HepG2 (cell line): ENCODE results near the gene KIAA0232. TPM values are rescaled to one million over a fixed set of nuclear protein-coding genes. Genes with fewer than 3 reads are reported as not detected.

Experiments used
- AGO1 ChIP-seq: fragments of 200-400 bp; formaldehyde crosslinking; IDR thresholded peaks from 2 replicates; pipeline ENCODE4 v1.6.1; 2017; ENCODE audit warnings: mild to moderate bottlenecking, low read depth, low read length, moderate library complexity; ENCODE audit not compliant: poor library complexity, severe bottlenecking
- BCL6 ChIP-seq: IDR thresholded peaks from 2 replicates; pipeline ENCODE4 v1.6.1; 2016; ENCODE audit warnings: missing genetic modification reagents, missing compliant biosample characterization
- HOXA7 ChIP-seq: sonication (generic); formaldehyde crosslinking; IDR thresholded peaks from 2 replicates; pipeline ENCODE4 v1.8.1; 2022; ENCODE audit warnings: mild to moderate bottlenecking, missing genetic modification reagents, moderate library complexity
- KDM1A ChIP-seq: IDR thresholded peaks from 2 replicates; pipeline ENCODE4 v1.6.1; 2016; ENCODE audit warnings: missing compliant biosample characterization
- RXRB ChIP-seq: IDR thresholded peaks from 2 replicates; pipeline ENCODE4 v1.6.1; 2016; ENCODE audit warnings: borderline replicate concordance, missing genetic modification reagents, missing compliant biosample characterization
- SAFB2 ChIP-seq: sonication (generic); formaldehyde crosslinking; IDR thresholded peaks from 2 replicates; pipeline ENCODE4 v1.5.1; 2020; ENCODE audit warnings: missing genetic modification reagents, low read depth, mild to moderate bottlenecking, borderline replicate concordance
- SRSF1 ChIP-seq: fragments of 200-400 bp; formaldehyde crosslinking; optimal IDR thresholded peaks from 2 replicates; pipeline ENCODE3; 2017; ENCODE audit warnings: mild to moderate bottlenecking, low read depth, low read length, moderate library complexity
- ZBTB7B ChIP-seq: sonication (generic); formaldehyde crosslinking; IDR thresholded peaks from 2 replicates; pipeline ENCODE4 v1.4.0; 2020; ENCODE audit warnings: missing genetic modification reagents
- ZBTB8A ChIP-seq: sonication (generic); formaldehyde crosslinking; IDR thresholded peaks from 2 replicates; pipeline ENCODE4 v1.4.0; 2020; ENCODE audit warnings: mild to moderate bottlenecking, low read depth, missing genetic modification reagents, borderline replicate concordance
- ZFP37 ChIP-seq: sonication (generic); formaldehyde crosslinking; IDR thresholded peaks from 2 replicates; pipeline ENCODE4 v1.4.0; 2020; ENCODE audit warnings: missing genetic modification reagents, borderline replicate concordance
- ZNF333 ChIP-seq: sonication (generic); formaldehyde crosslinking; IDR thresholded peaks from 2 replicates; pipeline ENCODE4 v1.4.0; 2020; ENCODE audit warnings: mild to moderate bottlenecking, missing genetic modification reagents, borderline replicate concordance
- ZNF607 ChIP-seq: sonication (generic); formaldehyde crosslinking; IDR thresholded peaks from 2 replicates; pipeline ENCODE4 v1.5.1; 2020; ENCODE audit warnings: missing genetic modification reagents, mild to moderate bottlenecking, borderline replicate concordance
- ZNF720 ChIP-seq: sonication (generic); formaldehyde crosslinking; IDR thresholded peaks from 2 replicates; pipeline ENCODE4 v1.4.0; 2020; ENCODE audit warnings: missing genetic modification reagents
- polyA plus RNA-seq, 8 experiments: library from polyadenylated mRNA; depleted of rRNA in 3 of 8; stranded (reverse) in 7 of 8; unstranded in 1 of 8; fragments of >200 nt; fragmentation: Illumina TruSeq in 4 of 8; extraction: Trizol in 4 of 8; gene quantifications; 2 replicates each; pipeline versions ENCODE4 v1.2.1 to v1.2.3, GENCODE V29; 2011 to 2016; ENCODE audit warnings: low read depth in 4 of 8, missing spikeins in 1 of 8, mixed read lengths in 1 of 8; ENCODE audit not compliant: insufficient read depth in 1 of 8
- total RNA-seq, 5 experiments: library from RNA; depleted of rRNA; stranded (reverse); fragments of >200 nt; fragmentation: Illumina TruSeq; extraction: Trizol; gene quantifications; 2 replicates each; pipeline ENCODE4 v1.2.3, GENCODE V29; 2016; ENCODE audit warnings: low read depth in 1 of 5
- TF ChIP-seq, protein P1 (sequence below): sonication (generic); formaldehyde crosslinking; IDR thresholded peaks from 2 replicates; pipeline ENCODE4 v1.5.0; 2020; ENCODE audit warnings: missing genetic modification reagents
- TF ChIP-seq, protein P2 (sequence below): sonication (generic); formaldehyde crosslinking; IDR thresholded peaks from 2 replicates; pipeline ENCODE4 v1.4.0; 2020; ENCODE audit warnings: missing genetic modification reagents
- TF ChIP-seq, protein P3 (sequence below): sonication (generic); formaldehyde crosslinking; IDR thresholded peaks from 2 replicates; pipeline ENCODE4 v1.5.1; 2020; ENCODE audit warnings: missing genetic modification reagents, mild to moderate bottlenecking, borderline replicate concordance
- TF ChIP-seq, protein P4 (sequence below): sonication (generic); formaldehyde crosslinking; conservative IDR thresholded peaks from 2 replicates; pipeline ENCODE4 v1.8.0; 2022; ENCODE audit warnings: missing genetic modification reagents

Gene KIAA0232
- total and polyA plus RNA-seq, 2 of the 13 experiments (the other 11 are each of a cell fraction or from before 2014, with no cell fraction given): 7.8 to 17.1 TPM

DNA sequence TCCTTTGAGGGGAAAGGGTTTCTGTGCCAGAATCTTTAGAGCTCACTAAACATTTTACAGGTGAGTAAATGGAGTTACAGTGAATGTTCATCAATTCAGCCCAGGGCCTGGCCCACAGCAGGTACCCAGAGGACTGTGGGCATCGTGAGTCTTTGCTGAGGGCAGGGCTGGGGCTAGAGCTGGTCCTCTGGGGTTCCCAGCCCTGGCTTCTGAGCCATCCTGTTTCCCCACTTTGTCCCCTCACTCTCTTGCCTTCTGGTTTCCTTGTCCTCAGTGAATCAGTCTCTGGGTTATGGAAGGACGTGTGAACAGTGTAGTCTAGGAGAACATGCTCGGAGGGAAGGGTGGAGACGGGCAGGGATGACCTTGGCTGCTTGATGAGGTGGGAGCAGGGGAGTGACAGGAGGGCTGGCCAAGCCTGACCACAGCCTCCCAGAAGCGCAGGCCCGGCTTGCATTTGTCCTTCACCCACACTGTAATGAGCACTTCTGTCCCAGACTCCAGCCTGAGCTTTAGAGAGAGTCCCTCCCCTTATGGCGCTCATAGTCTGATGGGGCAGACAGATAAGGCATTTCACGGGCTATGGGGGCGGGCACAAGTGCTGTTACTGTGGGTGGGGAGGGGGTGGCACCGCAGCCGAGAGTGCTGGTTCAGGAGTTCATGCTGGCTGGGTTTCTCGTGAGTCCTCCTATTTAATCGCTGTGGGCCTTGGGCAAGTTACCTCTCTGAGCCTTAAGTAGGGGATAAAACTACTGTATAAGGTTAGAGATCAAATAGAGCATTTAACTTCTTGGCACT is 144.4 kb downstream of the KIAA0232 start (continued):
- no peak for TF ChIP-seq ZNF607
- TF ChIP-seq, protein P1, sequence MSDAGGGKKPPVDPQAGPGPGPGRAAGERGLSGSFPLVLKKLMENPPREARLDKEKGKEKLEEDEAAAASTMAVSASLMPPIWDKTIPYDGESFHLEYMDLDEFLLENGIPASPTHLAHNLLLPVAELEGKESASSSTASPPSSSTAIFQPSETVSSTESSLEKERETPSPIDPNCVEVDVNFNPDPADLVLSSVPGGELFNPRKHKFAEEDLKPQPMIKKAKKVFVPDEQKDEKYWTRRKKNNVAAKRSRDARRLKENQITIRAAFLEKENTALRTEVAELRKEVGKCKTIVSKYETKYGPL (CRISPR knock-in tag): no peak
- TF ChIP-seq AGO1: no peak
- TF ChIP-seq, protein P2, sequence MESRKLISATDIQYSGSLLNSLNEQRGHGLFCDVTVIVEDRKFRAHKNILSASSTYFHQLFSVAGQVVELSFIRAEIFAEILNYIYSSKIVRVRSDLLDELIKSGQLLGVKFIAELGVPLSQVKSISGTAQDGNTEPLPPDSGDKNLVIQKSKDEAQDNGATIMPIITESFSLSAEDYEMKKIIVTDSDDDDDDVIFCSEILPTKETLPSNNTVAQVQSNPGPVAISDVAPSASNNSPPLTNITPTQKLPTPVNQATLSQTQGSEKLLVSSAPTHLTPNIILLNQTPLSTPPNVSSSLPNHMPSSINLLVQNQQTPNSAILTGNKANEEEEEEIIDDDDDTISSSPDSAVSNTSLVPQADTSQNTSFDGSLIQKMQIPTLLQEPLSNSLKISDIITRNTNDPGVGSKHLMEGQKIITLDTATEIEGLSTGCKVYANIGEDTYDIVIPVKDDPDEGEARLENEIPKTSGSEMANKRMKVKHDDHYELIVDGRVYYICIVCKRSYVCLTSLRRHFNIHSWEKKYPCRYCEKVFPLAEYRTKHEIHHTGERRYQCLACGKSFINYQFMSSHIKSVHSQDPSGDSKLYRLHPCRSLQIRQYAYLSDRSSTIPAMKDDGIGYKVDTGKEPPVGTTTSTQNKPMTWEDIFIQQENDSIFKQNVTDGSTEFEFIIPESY: no peak
- TF ChIP-seq ZFP37: no peak
- TF ChIP-seq RXRB: peak; percentile 65
- no peak for TF ChIP-seq SAFB2 (CRISPR knock-in tag)
- no peak for TF ChIP-seq ZNF333 (CRISPR knock-in tag)
- no peak for TF ChIP-seq KDM1A
- TF ChIP-seq ZNF720 (CRISPR knock-in tag): no peak
- TF ChIP-seq, protein P3, sequence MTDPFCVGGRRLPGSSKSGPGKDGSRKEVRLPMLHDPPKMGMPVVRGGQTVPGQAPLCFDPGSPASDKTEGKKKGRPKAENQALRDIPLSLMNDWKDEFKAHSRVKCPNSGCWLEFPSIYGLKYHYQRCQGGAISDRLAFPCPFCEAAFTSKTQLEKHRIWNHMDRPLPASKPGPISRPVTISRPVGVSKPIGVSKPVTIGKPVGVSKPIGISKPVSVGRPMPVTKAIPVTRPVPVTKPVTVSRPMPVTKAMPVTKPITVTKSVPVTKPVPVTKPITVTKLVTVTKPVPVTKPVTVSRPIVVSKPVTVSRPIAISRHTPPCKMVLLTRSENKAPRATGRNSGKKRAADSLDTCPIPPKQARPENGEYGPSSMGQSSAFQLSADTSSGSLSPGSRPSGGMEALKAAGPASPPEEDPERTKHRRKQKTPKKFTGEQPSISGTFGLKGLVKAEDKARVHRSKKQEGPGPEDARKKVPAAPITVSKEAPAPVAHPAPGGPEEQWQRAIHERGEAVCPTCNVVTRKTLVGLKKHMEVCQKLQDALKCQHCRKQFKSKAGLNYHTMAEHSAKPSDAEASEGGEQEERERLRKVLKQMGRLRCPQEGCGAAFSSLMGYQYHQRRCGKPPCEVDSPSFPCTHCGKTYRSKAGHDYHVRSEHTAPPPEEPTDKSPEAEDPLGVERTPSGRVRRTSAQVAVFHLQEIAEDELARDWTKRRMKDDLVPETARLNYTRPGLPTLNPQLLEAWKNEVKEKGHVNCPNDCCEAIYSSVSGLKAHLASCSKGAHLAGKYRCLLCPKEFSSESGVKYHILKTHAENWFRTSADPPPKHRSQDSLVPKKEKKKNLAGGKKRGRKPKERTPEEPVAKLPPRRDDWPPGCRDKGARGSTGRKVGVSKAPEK (CRISPR knock-in tag): no peak
- peak; percentile 64; the same call in 1 of the 2 replicates for TF ChIP-seq BCL6 (CRISPR knock-in tag)
- peak; percentile 58; the same call in 1 of the 2 replicates for TF ChIP-seq ZBTB7B
- no peak for TF ChIP-seq SRSF1
- no peak for TF ChIP-seq HOXA7 (CRISPR knock-in tag)
- no peak for TF ChIP-seq ZBTB8A
- TF ChIP-seq, protein P4, sequence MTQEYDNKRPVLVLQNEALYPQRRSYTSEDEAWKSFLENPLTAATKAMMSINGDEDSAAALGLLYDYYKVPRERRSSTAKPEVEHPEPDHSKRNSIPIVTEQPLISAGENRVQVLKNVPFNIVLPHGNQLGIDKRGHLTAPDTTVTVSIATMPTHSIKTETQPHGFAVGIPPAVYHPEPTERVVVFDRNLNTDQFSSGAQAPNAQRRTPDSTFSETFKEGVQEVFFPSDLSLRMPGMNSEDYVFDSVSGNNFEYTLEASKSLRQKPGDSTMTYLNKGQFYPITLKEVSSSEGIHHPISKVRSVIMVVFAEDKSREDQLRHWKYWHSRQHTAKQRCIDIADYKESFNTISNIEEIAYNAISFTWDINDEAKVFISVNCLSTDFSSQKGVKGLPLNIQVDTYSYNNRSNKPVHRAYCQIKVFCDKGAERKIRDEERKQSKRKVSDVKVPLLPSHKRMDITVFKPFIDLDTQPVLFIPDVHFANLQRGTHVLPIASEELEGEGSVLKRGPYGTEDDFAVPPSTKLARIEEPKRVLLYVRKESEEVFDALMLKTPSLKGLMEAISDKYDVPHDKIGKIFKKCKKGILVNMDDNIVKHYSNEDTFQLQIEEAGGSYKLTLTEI: no peak
